Right lobe of liver (tissue), 6 donors: ENCODE measurements around the gene YIF1B. TPM values are rescaled to one million over a fixed set of nuclear protein-coding genes. Genes with fewer than 3 reads are reported as not detected.

Experiments used
- ATAC-seq, 4 donors: fragments of 200-7000 bp; cut with Tn5 transposase; one replicate each; pipeline ENCODE4 v1.9.1; 2020; ENCODE audit warnings: mild to moderate bottlenecking in 4 of 4, moderate library complexity in 4 of 4
- DNase-seq, 3 donors: peaks; one replicate each; pipeline ENCODE4 v3.0.0-alpha.2; 2020
- H3K27ac ChIP-seq, 3 donors: fragments of 200-600 bp; one replicate each; pipeline ENCODE4 v1.8.0; 2022
- H3K27me3 ChIP-seq, 2 donors: fragments of 200-600 bp; one replicate each; pipeline ENCODE4 v1.8.0; 2022
- H3K36me3 ChIP-seq, 4 donors: fragments of 200-600 bp; sonication (generic) in 1 of 4; one replicate each; pipeline versions ENCODE4 v1.5.1 to v1.8.0; 2017 to 2022; ENCODE audit warnings: control low read depth in 1 of 4
- H3K4me1 ChIP-seq, 4 donors: fragments of 200-600 bp; sonication (generic) in 1 of 4; one replicate each; pipeline versions ENCODE4 v1.5.1 to v1.8.0; 2017 to 2022; ENCODE audit warnings: control low read depth in 1 of 4
- H3K4me3 ChIP-seq, 3 donors: fragments of 200-600 bp; one replicate each; pipeline ENCODE4 v1.8.0; 2022
- H3K9me3 ChIP-seq, 4 donors: fragments of 200-600 bp; sonication (generic) in 1 of 4; one replicate each; pipeline versions ENCODE4 v1.5.1 to v1.8.0; 2017 to 2022; ENCODE audit warnings: control low read depth in 1 of 4
- CTCF ChIP-seq, 4 donors: fragments of 200-600 bp in 3 of 4; fragments of 450-650 bp in 1 of 4; IDR thresholded peaks; one replicate each; pipeline versions ENCODE4 v1.5.1 to v1.8.0; 2016 to 2022; ENCODE audit warnings: antibody characterized with exemption in 4 of 4, mild to moderate bottlenecking in 2 of 4
- POLR2A ChIP-seq: fragments of 450-650 bp; IDR thresholded peaks from one replicate; pipeline ENCODE4 v1.6.1; 2017; ENCODE audit warnings: antibody characterized with exemption, mild to moderate bottlenecking
- WGBS: methylation state at CpG from one replicate; pipeline ENCODE4 v1.1.6; 2018; ENCODE audit warnings: low coverage, low lambda C conversion rate; ENCODE audit not compliant: insufficient coverage; ENCODE audit errors: missing lambda C conversion rate; 5-methylcytosine and 5-hydroxymethylcytosine counted together
- intact Hi-C, 2 donors: fragments of 100-400 bp; cut with DNase I; formaldehyde crosslinking; loops; one replicate each; pipeline versions ENCODE4 v1.11.2 to v1.14.1; 2022
- total RNA-seq, 6 experiments: library from RNA; depleted of rRNA in 2 of 6; stranded (reverse); fragments of >200 nt in 2 of 6; fragmentation: NEBNext Ultra II Directional in 3 of 6; extraction: Animal tissue kit (Norgen Biotek cat#: 25700) in 3 of 6; gene quantifications; one replicate each; pipeline versions ENCODE4 v1.1.0 to v1.2.4, GENCODE V29; 2016 to 2023
- donor health status: DM: no; HTN: yes; CAD: no.
- donor health status: DM: no; HTN: no; CAD: no.
- donor health status: DM: no; HTN: no; CAD: no.
- donor health status: DM: no; HTN: yes; CAD: no.
- donor health status: DM: no; HTN: yes; CAD: no.

YIF1B gene
- total RNA-seq, 6 experiments from 2014 or later = 26.3 to 69.7 (median 42.0) TPM

GRCh38 chr19:38335949-38336637 lies 20.3 kb upstream of the YIF1B start:
- peak; percentile 97 for DNase-seq
- Histone ChIP-seq H3K4me3 (peak overlapping the region; percentile 48 to 66 (median 65)), H3K9me3 (no peaks in the 10 kb centered on the region), H3K27me3 (no peaks in the 10 kb centered on the region), H3K36me3 (no peaks in the 10 kb centered on the region), H3K27ac (peak overlapping the region; percentile 58 to 79 (median 78)), H3K4me1 (peaks cover 0 to 4% (median 0%) of the 10 kb centered on the region in 4 donors)
- peak; percentile 81 to 89 (median 86) for ATAC-seq
- intact Hi-C loops = loop anchor here in 1 of 2 donors (2.0 kb wide), 1 partner anchor 91 kb away; no protein-coding TSS in a partner anchor
- whole genome bisulfite sequencing = under 1% methylated on average over 46 of the region's 52 CpGs
- TF ChIP-seq CTCF (IDR thresholded peaks at IDR 0.05) (no peak), POLR2A (no peak)

DNA sequence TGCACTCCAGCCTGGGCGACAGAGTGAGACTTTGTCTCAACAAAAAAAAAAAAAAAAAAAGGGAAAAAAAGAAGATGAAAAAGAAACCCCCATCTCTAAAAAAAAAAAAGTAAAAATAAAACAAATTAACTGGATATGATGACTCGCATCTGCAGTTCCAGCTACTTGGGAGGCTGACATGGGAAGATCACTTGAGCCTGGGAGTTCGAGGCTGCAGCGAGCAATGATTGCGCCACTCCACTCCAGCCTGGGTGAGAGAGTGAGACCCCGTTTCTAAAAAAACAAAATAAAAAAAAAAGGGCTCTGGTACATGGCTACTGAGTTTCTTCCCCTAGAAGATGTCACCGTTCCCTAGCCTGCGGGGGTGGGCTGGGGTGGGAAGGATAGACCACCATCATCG lies 17.5 kb upstream of the YIF1B start:
- DNase-seq (no peak), ATAC-seq (no peak)
- no peak overlapping the region for H3K4me3 ChIP-seq
- no peak for TF ChIP-seq POLR2A
- no peak for TF ChIP-seq CTCF (IDR thresholded peaks at IDR 0.05)
- H3K9me3 ChIP-seq = no peaks in the 10 kb centered on the region
- no peak overlapping the region for H3K27ac ChIP-seq
- intact Hi-C loops = no loop called here
- H3K36me3 ChIP-seq = no peaks in the 10 kb centered on the region
- WGBS = 68% methylated on average over 7 of the region's 9 CpGs
- peaks cover 0 to 4% (median 0%) of the 10 kb centered on the region in 4 donors for H3K4me1 ChIP-seq
- H3K27me3 ChIP-seq = no peaks in the 10 kb centered on the region

DNA sequence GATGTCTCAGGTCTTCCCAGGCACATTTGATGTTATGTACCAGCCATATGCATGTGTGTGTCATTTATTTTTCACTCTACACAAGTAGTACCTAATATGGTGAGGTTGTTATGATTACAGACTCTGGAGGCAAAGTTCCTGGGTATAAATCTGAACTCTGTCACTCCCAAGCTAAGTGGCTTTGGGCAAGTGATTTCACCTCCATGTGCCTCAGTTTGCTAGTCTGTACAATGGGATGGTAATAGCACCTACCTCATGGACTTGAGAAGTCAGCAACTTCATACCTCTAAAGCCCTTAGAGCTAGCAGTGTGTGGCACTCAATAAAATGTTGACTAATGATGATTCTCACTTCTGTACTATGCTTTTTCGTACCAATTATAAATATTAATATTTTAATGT lies 16.0 kb upstream of the YIF1B start:
- no peak for DNase-seq
- H3K27ac ChIP-seq = no peak overlapping the region
- no peak overlapping the region for H3K4me3 ChIP-seq
- H3K27me3 ChIP-seq = no peaks in the 10 kb centered on the region
- H3K9me3 ChIP-seq = no peaks in the 10 kb centered on the region
- H3K4me1 ChIP-seq = no peaks in the 10 kb centered on the region
- H3K36me3 ChIP-seq = peaks cover 0 to 3% (median 0%) of the 10 kb centered on the region in 4 donors
- TF ChIP-seq POLR2A (no peak), CTCF (IDR thresholded peaks at IDR 0.05) (no peak)
- intact Hi-C loops = no loop called here
- ATAC-seq = no peak
- 55% methylated on average over 1 of the region's 1 CpG for WGBS

DNA sequence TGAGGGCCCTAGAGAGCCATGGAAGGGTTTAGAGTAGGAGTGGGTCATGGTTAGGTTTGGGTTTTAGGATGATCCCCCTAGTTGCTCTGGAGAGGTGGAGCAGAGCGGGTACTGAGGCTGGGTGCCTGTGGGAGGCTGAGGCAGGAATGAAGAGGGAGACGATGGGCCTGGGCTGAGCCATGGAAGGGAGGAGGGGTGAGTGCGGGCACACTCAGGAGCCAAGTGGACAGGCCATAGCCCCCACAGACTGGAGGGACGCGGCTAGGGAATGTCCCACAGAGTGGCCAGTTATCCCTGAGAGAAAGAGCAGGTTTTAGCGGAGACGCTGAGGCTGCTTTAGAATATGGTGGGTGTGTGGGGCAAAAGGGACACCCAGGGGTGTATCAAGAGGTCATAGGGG lies 13.9 kb upstream of the YIF1B start:
- DNase-seq = no peak
- no peak for TF ChIP-seq CTCF (IDR thresholded peaks at IDR 0.05)
- TF ChIP-seq POLR2A = no peak

More for the DNA sequence above, 13.9 kb upstream of the YIF1B start:
- WGBS = 78% methylated on average over 2 of the region's 7 CpGs
- ATAC-seq = peak in 1 of 4 donors; percentile 17
- no peaks in the 10 kb centered on the region for H3K4me1 ChIP-seq
- no peak overlapping the region for H3K4me3 ChIP-seq
- no peaks in the 10 kb centered on the region for H3K9me3 ChIP-seq
- intact Hi-C loops = loop anchor here in 1 of 2 donors (5.0 kb wide), 1 partner anchor 77 kb away; no protein-coding TSS in a partner anchor
- peaks cover 0 to 3% (median 0%) of the 10 kb centered on the region in 4 donors for H3K36me3 ChIP-seq
- H3K27ac ChIP-seq = no peak overlapping the region
- no peaks in the 10 kb centered on the region for H3K27me3 ChIP-seq
